ENCODE measurements around the gene TAMALIN. TPM values are rescaled to one million over a fixed set of nuclear protein-coding genes. Genes with fewer than 3 reads are reported as not detected.

TAMALIN gene
- polyA plus RNA-seq, 10 donors = 13.3 to 21.0 (median 15.9) TPM

GRCh38 chr12:52063981-52064649, 57.4 kb downstream of the TAMALIN start:
- peak in 1 of 3 donors; percentile 64 for DNase-seq

Other genes with a start within 250 kb of the TAMALIN start
- gene FIGNL2, start 158.2 kb upstream of the TAMALIN start, polyA plus RNA-seq (ENCODE audit: insufficient read length in 10 of 10) = 1 to 10 TPM in 3 of 10 donors, under 1 TPM in 7; 0.41 to 1.4 (median 0.86) TPM
- gene ANKRD33, start 118.8 kb upstream of the TAMALIN start, polyA plus RNA-seq (ENCODE audit: insufficient read length in 10 of 10) = under 1 TPM in 2 of 10 donors, not detected in 8; 0.05 to 0.18 TPM
- gene ACVRL1, start 99.4 kb upstream of the TAMALIN start, polyA plus RNA-seq (ENCODE audit: insufficient read length in 10 of 10) = 10 to 100 TPM; 36.1 to 61.3 (median 43.6) TPM
- 10 to 100 TPM; 10.3 to 19.2 (median 13.1) TPM for gene ACVR1B, start 55.2 kb upstream of the TAMALIN start, polyA plus RNA-seq (ENCODE audit: insufficient read length in 10 of 10)
- 100 to 1,000 TPM in 2 of 10 donors, 10 to 100 TPM in 8; 11.5 to 217 (median 33.2) TPM for gene NR4A1, start 44.5 kb downstream of the TAMALIN start, polyA plus RNA-seq (ENCODE audit: insufficient read length in 10 of 10)
- gene ATG101, start 63.0 kb downstream of the TAMALIN start, polyA plus RNA-seq (ENCODE audit: insufficient read length in 10 of 10) = 10 to 100 TPM; 21.1 to 31.8 (median 23.1) TPM
- gene SMIM41, start 72.8 kb downstream of the TAMALIN start, polyA plus RNA-seq (ENCODE audit: insufficient read length in 10 of 10) = under 1 TPM in 4 of 10 donors, not detected in 6; 0.16 to 0.36 (median 0.20) TPM
- 10 to 100 TPM in 2 of 10 donors, 1 to 10 TPM in 8; 4.4 to 12.8 (median 7.6) TPM for gene KRT80, start 185.1 kb downstream of the TAMALIN start, polyA plus RNA-seq (ENCODE audit: insufficient read length in 10 of 10)
- 1 to 10 TPM in 2 of 10 donors, under 1 TPM in 5, not detected in 3; 0.16 to 4.3 (median 0.65) TPM for gene KRT7, start 226.3 kb downstream of the TAMALIN start, polyA plus RNA-seq (ENCODE audit: insufficient read length in 10 of 10)

Measured in muscle of back (tissue), 11 donors.